Fibroblast of lung (primary cell): ENCODE measurements around the gene MRPL24.

ENCODE experiments used
- EZH2 ChIP-seq: IDR thresholded peaks from 2 replicates; pipeline ENCODE4 v1.5.1; 2012; ENCODE audit warnings: low read length, control low read depth, mild to moderate bottlenecking; ENCODE audit errors: missing control alignments
- TF ChIP-seq, protein P1 (sequence below), 2 donors: IDR thresholded peaks in 1 of 2; conservative IDR thresholded peaks in 1 of 2; 1 replicate in 1 of 2; 2 replicates in 1 of 2; pipeline ENCODE4 v1.5.1; 2011 to 2012; ENCODE audit warnings: low read length in 2 of 2, control low read depth in 1 of 2, inconsistent platforms in 1 of 2, low read depth in 1 of 2, mild to moderate bottlenecking in 1 of 2

GRCh38 chr1:156705321-156705917, 35.5 kb downstream of the MRPL24 start, which contains the start of gene CRABP2:
- TF ChIP-seq, protein P1, sequence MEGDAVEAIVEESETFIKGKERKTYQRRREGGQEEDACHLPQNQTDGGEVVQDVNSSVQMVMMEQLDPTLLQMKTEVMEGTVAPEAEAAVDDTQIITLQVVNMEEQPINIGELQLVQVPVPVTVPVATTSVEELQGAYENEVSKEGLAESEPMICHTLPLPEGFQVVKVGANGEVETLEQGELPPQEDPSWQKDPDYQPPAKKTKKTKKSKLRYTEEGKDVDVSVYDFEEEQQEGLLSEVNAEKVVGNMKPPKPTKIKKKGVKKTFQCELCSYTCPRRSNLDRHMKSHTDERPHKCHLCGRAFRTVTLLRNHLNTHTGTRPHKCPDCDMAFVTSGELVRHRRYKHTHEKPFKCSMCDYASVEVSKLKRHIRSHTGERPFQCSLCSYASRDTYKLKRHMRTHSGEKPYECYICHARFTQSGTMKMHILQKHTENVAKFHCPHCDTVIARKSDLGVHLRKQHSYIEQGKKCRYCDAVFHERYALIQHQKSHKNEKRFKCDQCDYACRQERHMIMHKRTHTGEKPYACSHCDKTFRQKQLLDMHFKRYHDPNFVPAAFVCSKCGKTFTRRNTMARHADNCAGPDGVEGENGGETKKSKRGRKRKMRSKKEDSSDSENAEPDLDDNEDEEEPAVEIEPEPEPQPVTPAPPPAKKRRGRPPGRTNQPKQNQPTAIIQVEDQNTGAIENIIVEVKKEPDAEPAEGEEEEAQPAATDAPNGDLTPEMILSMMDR (conservative IDR thresholded peaks at IDR 0.05 in 1 of 2, IDR thresholded peaks at IDR 0.05 in 1 of 2; ENCODE audit: low read depth in 1 of 2, low read length in 2 of 2), result no peak
- TF ChIP-seq EZH2, result no peak
